CD4-positive, alpha-beta T cell treated with Interleukin-21 for 1 hour (primary cell): ENCODE results near the gene ZNF124.
"Not testable (repeated sequence)": the region's sequence is repeated elsewhere in the genome, so short reads cannot be mapped to it uniquely, and the experiment has no call there.

Experiments used
- DNase-seq: peaks from one replicate; pipeline ENCODE4 v3.0.0-alpha.2; 2020

ZNF124 gene

DNA sequence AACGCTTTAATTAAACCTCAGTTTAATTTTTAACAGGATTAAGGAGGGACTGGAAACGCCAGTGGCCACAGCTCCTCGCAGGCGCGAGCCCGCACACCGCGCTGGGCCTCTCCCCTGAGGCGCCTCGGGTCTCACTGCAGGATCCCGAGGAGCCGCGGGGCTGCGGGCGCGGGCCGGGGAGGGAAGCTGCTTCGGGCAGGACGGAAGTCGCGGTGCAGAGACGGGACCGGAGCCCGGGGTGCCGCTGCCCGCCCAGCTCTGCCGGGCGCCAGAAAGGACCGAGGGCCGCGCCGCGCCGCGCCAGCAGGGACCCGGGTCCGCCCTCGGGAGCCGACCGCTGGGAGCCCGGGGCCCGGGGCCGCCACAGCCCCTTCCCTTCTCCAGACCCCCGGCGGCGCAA, 377 bp downstream of the ZNF124 start:
- not testable (repeated sequence) for DNase-seq

DNA sequence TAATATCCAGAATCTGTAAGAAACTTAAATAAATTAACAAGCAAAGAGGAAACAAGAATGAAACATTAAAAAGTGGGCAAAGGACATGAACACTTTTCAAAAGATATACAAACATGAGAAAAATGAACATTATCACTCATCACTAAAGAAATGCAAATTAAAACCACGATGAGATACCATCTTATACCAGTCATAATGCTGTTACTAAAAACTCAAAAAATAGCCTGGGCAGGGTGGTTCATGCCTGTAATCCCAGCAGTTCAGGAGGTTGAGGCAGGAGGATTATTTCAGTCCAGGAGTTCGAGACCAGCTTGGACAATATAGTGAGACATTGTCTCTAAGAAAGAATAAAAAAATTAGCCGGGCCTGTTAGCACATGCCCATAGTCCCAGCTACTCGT, 6.1 kb downstream of the ZNF124 start:
- no peak for DNase-seq

DNA sequence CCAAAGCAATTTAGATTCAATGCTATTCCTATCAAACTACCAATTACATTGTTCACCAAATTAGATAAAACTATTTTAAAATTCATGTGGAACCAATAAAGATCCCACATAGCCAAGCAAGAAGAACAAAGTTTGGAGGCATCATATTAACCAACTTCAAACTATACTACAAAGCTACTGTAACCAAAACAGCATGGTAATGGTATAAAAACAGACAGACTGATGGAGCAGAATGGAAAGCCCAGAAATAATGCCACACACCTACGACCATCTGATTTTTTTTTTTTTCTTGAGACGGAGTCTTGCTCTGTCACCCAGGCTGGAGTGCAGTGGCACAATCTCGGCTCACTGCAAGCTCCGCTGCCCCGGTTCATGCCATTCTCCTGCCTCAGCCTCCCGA, 7.1 kb downstream of the ZNF124 start:
- DNase-seq: no peak

DNA sequence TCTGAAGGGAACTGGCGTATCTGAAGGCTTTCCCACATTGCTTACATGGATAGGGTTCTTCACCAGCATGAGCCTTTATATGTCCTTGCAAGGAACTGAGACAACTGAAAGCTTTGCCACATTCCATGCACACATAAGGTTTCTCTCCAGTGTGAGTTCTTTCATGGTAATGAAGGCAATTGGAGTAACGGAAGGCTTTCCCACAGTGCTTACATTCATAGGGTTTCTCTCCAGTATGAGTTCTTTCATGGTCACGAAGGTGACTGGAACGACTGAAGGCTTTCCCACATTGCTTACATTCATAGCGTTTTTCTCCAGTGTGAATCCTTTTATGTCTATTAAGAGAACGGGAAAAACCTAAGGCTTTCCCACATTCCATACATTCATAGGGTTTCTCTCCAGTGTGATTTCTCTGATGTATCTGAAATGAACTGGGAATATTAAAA, 15.0 kb downstream of the ZNF124 start:
- DNase-seq: no peak

DNA sequence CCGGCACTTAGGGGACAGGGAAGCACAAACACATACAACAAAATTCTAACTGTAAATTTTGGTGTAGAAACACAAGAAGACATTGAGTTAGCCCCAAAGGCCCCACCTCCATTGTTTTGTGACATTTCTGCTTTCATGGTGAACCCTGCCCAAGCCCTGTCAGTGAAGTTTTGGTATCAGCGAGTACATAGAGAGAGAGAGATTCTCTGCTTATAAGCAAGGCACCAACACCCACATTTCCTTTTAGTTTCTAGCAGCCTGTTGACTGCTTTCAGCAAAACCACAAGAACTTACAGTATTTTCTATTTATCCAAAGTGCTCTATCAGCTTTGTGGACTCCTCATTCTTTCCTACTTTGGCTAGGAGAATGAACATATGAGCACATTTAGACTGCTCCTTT, 24.0 kb downstream of the ZNF124 start:
- no peak for DNase-seq

DNA sequence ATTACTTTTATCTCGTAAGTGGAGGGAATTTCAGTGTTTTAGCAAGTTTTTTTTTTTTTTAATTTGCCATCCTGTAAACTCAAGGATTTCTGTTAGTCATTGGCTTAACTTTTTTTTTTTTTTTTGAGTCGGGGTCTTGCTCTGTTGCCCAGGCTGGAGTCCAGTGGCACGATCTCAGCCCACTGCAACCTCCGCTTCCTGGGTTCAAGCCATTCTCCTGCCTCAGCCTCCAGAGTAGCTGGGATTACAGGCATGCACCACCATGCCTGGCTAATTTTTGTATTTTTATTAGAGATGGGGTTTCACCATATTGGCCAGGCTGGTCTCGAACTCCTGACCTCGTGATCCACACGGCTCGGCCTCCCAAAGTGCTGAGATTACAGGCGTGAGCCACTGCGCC, 24.7 kb downstream of the ZNF124 start:
- DNase-seq: not testable (repeated sequence)

DNA sequence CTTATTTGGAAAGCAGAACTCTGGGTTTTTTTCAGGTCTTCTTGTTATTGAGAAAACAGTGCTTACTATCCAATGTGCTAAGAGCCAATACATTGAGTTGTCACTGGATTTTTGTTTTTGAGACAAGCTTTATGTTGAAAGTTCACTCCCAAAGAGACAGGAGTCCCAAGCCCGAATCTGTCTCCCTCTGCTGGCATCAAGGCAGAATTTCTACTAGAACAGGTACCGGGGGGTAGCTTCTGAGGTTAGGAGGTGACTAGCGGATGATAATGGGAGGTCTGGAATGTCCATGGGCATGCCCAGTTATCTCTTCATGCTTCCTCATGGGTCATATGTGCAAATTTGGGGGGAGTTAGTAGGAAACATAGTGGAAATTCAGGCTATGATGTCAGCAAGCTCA, 25.1 kb downstream of the ZNF124 start:
- no peak for DNase-seq

DNA sequence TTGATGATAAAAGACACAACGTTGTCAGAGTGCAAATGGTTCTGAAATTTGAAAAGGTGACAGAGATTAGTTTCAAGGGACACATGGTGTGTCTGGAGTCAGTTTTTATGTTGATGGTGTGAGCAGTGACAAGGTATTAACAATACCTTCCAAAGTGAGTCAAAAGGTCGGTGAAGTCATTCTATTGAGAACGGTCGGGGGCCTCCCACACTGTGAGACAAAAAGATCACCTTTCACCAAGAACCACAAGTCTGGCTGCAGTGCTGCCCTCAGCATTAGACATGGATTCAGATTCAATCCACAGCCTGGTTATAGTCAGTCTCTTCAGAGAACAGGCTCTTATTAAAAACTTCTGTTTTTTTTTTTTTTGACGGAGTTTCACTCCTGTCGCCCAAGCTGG, 26.5 kb downstream of the ZNF124 start:
- DNase-seq: no peak

DNA sequence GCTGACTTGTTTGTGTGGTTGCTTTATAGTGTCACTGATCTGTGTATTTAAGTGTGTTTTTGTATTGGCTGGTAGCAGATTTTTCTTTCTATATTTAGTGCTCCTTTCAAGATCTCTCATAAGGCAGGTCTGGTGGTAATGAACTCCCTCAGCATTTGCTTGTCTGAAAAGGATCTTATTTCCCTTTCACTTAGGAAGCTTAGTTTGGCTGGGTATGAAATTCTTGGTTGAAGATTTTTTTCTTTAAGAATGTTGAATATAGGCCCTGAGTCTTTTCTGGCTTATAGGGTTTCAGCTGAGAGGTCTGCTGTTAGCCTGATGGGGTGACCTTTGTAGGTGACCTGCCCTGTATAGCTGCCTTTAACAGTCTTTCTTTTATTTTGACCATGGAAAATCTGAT, 32.3 kb downstream of the ZNF124 start:
- DNase-seq: not testable (repeated sequence)

DNA sequence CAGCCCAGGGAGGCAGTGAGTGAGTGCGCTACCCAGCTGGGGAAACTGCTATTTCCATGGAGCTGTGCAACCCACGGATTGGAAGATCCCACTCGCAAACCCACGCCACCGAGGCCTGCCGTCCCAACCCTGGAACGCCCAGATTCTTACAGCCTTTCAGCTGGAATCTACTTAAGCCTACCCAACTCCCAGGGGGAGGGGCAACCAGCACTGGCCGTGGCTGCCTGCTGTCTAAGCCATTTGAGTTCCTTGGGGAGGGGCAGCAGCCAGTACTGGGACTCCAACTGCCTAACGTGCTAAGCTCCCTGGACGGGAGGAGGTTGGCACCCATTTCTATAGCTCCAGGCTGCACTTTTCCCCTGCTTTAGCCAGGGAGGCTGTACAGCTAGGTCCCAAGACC, 40.6 kb downstream of the ZNF124 start:
- DNase-seq: no peak

DNA sequence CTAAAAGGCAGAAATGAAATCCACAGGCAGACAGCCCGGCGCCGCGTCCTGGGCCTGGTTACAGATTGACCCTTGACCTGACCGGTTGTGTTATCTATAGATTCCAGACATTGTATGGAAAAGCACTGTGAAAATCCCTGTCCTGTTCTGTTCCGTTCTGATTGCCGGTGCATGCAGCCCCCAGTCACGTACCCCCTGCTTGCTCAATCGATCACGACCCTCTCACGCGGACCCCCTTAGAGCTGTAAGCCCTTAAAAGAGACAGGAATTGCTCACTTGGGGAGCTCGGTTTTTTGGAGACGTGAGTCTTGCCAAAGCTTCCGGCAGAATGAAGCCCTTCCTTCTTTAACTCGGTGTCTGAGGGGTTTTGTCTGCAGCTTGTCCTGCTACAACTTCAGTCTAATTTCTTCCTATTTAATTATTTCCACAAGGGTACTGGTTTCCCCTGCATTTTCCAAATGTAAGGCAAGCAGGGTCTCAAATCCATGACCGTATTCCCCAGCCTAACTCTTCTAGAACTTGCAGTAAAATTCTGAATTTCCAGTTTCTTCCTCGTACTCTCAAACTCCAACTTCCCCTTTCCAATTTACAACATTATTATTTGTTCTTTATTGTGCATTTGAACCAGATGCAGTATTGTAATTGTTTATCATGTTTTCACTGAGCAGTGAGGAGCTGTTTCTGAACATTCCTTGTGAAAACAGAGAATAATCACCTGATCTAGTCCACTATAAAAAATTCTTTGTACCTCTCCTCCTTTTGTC, 44.1 kb downstream of the ZNF124 start:
- DNase-seq: not testable (repeated sequence)

DNA sequence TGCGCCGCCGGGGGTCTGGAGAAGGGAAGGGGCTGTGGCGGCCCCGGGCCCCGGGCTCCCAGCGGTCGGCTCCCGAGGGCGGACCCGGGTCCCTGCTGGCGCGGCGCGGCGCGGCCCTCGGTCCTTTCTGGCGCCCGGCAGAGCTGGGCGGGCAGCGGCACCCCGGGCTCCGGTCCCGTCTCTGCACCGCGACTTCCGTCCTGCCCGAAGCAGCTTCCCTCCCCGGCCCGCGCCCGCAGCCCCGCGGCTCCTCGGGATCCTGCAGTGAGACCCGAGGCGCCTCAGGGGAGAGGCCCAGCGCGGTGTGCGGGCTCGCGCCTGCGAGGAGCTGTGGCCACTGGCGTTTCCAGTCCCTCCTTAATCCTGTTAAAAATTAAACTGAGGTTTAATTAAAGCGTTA, 45.2 kb downstream of the ZNF124 start:
- DNase-seq: not testable (repeated sequence)

DNA sequence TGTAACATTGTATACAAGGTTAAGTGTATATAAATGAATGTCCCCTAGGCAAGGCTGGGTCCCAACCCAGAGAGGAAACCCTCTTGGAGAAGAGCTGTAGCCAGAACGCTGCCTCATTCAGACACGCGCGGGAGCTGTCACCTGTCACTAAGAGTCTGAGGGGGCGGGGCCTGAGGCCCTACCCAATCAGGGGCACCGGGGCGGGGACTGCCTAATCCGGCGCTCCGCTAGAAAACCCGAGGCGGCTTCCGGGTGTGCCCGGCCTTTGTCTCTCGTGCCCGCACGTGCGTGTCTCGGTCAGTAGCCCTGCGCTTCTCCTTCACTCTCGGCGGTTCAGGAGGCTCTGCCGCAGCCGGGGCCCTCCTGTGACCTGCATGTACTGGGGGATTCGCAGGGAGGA, 45.7 kb downstream of the ZNF124 start:
- not testable (repeated sequence) for DNase-seq

DNA sequence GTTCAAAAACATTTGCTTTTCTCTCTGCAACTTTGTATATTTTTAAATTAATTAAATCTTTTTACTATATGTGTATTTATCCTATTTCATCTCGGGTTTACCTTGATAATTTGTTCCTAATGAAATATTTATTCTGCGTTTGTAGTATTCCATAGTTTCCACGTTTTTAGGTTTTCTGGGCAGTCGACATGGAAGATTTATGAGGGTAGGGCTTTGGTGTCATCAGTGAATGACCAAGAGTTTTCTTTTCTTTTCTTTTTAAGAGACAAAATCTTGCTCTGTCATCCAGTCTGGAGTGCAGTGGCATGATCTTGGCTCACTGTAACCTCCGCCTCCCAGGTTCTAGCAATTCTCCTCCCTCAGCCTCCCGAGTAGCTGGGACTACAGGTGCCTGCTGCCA, 50.4 kb downstream of the ZNF124 start:
- no peak for DNase-seq

DNA sequence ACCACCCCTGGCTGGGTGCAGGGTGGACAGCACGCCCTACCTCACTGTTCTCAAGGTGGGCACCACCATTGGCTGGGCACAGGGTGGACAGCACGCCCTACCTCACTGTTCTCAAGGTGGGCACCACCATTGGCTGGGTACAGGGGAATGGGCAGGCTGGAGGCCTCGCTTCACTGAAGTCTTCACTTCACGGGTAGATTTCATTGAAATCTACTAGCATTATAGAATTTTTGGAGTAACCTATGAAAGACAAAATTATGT, 51.5 kb downstream of the ZNF124 start:
- not testable (repeated sequence) for DNase-seq

DNA sequence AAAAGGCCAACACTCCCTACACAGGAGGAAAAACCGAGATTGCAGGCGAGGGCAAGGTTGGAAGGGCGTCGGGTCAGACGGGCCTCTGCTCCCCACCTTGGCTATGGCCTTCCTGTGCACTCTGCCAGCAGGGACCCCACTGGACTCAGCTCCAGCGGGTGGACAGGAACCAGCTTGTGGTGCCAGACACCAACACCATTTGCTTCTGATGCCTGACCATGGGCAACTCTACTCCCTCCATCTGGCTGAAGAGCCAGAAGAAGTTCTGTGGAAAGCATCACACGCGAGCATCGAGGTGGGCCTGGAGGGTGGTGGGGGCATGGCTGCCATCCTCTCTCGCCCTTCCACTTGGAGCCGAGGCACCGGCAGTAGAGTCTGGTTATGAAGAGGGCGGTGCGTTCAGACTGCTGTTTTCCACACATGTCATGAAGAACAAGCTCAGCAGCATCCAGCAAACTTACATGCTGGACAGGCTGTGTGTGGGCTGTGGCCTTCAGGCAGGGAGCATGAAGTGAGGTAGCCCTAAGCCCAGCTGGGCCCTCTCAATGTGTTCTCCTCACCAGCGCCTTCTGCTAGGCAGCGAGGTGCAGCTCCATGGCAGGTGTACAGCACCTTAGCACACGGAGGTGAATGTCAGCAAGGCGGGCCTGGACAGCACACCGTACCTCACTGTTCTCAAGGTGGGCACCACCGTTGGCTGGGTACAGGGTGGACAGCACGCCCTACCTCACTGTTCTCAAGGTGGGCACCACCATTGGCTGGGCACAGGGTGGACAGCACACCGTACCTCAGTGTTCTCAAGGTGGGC, 52.0 kb downstream of the ZNF124 start:
- DNase-seq: no peak

DNA sequence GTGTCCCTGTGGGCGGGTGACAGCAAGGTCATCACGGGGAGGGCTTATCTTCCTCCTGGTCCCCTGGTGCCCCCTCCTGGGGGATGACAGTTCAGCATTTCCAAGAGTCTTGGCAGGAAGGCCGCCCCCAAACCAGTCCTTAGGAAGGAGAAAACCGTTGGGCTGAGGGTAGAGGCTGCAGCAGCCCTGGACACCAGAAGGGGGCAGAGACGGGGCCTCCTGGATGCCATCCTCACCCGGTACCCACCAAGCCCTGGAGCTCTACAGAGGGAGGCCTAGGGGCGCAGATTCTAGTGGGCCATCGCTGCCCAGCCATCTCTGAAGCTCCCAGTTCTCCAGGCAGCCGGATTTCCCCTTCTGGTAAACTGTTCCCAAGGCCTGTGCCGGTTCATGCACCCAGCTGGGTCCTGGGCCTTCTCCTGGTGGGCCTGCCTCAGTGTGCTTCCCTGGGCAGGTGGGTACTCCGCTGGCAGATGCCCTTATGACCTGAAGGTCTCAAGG, 52.8 kb downstream of the ZNF124 start:
- DNase-seq: no peak

DNA sequence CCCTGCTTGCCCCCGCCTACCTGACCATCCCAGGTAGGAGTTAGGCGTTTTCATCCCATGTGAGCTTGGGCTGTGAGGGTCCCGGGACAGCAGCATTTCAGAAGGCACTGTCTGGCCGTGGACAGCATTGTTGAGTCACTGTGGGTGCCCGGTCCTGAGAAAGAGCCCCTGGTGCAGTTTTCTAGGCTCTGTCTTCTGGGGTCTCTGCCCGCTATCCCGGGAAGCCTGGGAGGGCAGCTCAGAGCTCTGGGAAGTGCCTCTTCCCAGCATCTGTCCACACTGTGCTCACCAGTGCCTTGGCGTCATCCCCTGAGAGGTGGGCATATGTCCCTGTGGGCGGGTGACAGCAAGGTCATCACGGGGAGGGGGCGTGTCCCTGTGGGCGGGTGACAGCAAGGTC, 56.3 kb downstream of the ZNF124 start:
- no peak for DNase-seq

DNA sequence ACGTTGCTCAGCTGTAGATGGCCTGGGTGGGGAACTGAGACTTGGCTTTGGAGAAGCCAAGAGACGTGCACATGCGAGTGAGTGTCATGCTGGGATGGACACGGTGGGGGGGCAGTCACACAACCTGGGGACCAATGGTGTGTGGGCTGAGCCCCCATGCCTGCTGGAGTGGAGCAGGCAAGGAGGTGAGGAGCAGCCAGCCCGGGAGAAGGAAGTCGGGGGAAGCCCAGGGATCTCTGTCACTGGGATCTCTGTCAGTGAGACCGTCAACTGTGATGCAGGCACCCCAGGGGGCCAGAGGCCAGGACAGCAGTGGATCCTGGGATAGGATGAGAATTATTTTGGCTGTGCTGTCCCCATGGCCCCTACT, 56.7 kb downstream of the ZNF124 start:
- DNase-seq: no peak

DNA sequence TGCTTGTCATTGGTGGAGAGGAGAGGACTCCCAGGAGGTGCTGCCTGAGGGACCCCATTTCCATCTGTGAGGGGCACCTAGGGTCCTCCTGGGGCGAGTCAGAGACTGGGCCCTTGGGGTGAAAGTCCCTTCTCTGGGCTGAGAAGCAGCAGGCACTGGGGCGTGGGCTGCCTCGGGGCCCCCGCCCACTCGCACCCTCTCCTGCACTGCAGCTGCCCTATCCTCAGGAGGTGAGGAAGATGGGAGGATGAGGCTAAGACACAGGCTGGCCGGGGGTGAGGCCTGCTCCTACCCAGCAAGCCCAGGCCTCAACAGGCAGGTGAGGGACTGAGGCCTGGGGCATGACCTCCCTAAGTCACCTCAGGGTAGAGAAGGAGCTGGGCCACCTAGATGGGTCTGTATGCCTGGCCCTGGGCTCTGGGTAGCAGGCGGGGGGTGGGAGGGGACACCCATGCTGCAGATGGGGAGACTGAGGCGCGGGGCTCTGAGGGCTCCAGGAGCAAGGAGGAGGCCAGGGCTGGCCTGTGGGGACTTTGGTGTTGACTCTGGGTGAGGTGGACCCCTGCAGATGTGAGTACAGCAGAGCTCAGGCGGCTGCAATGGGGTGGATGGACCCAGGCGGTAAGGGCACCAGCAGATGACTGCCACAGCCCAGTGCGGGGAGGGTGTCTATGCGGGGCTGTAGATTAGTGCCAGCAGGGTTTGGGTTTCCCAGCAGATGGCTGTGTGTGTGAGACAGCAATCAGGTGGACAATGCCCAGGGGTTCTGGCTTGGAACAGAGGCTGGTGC, 57.3 kb downstream of the ZNF124 start:
- no peak for DNase-seq

DNA sequence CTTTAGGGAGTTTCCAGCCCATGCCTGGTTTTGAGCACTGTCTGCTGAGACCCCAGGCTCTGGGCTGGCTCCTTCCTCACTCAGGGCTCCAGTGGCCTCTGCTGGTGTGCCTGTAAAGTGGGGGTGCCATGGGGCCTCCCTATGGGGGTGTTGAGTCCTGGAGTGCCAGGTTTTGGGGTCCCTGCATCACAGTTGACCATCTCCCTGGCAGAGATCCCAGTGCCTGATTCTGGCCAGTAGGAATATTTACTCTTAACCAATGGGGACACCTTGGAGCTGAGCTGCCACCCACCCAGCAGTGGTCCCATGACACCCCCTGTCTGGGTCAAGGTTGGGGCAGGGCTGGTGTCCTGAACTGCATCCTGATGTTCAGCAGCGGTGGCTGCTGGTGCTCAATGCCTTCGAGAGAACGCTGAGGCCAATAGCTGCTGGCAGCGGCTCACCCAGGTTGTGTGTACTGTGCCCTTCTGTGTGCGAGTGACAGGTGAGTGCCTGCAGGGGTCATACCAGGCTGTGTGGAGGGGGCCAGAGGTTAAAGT, 58.0 kb downstream of the ZNF124 start:
- no peak for DNase-seq

DNA sequence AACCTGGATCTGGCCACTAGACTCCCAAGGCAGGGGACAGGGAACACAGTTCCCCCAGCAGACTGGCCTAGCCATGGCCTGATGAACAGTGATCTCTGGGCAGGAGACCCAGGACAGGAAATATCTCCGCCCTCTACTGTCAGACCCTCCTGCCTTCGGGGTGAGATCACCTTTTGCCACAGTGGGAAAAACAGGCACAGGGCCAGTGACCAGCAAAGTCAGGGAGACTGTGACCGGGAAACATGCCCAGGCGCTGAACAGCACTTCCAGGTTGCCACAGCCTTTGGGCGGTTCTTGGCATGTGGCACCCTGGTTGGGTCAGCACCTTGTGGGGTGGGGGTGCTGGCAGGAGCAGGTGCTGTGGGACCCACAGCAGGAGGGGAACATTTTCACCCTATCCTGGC, 58.7 kb downstream of the ZNF124 start:
- no peak for DNase-seq

DNA sequence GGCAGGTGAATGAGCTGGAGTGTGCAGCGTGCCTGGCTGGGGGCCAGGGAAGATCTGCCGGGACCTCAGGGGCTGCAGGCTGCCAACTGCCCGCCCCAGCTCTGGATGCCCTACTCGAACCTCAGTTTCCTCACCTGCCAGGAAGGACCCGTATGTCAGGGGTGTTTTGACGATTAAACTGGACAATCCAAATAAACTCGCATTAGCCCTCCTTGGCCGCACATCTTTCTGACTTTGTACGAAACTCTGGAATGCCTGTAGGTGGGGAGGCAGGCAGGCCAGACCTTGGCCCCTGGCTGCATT, 59.4 kb downstream of the ZNF124 start:
- no peak for DNase-seq
